B cell (primary cell): ENCODE results near the gene EP400.

Source experiments
- EZH2 ChIP-seq: IDR thresholded peaks from 2 replicates; pipeline ENCODE4 v1.6.1; 2012; ENCODE audit warnings: borderline replicate concordance, low read depth, mild to moderate bottlenecking, moderate library complexity, low read length; ENCODE audit not compliant: insufficient read depth, poor library complexity, severe bottlenecking
- TF ChIP-seq, protein P1 (sequence below): fragments of 200-600 bp; IDR thresholded peaks from one replicate; pipeline ENCODE4 v1.8.0; 2022; ENCODE audit warnings: antibody characterized with exemption, mild to moderate bottlenecking

DNA sequence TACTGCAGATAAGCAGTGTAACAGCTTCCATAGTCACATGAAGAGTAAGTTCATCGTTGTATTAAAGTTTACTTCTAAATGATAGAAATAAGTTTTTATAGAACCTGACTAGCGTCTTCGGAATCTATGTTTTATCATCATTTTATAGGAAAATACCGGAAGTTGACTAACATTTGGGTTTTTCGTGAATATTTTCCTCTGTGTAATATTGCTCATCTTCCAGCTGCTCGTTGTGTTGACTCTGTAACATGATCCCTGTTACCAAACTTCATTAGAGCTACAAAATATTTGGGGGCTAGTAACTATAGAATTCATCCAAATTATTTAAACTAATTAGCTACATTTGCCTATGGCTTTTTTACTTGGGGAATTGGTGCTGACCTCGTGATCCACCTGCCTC is 157.2 kb downstream of the EP400 start:
- TF ChIP-seq, protein P1, sequence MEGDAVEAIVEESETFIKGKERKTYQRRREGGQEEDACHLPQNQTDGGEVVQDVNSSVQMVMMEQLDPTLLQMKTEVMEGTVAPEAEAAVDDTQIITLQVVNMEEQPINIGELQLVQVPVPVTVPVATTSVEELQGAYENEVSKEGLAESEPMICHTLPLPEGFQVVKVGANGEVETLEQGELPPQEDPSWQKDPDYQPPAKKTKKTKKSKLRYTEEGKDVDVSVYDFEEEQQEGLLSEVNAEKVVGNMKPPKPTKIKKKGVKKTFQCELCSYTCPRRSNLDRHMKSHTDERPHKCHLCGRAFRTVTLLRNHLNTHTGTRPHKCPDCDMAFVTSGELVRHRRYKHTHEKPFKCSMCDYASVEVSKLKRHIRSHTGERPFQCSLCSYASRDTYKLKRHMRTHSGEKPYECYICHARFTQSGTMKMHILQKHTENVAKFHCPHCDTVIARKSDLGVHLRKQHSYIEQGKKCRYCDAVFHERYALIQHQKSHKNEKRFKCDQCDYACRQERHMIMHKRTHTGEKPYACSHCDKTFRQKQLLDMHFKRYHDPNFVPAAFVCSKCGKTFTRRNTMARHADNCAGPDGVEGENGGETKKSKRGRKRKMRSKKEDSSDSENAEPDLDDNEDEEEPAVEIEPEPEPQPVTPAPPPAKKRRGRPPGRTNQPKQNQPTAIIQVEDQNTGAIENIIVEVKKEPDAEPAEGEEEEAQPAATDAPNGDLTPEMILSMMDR: no peak
- TF ChIP-seq EZH2: no peak
